Glutamatergic neuron (in vitro differentiated cells): ENCODE data around the gene SLC7A8. TPM values are rescaled to one million over a fixed set of nuclear protein-coding genes. Genes with fewer than 3 reads are reported as not detected.

Experiments used
- DNase-seq: peaks from one replicate; pipeline ENCODE4 v3.0.0; 2022
- H3K27ac Mint-ChIP-seq: one replicate; pipeline ENCODE4 v1.8.0; 2020; ENCODE audit warnings: mild to moderate bottlenecking, mixed read lengths, inconsistent platforms; ENCODE audit not compliant: unreplicated experiment
- H3K27me3 Mint-ChIP-seq: one replicate; pipeline ENCODE4 v1.8.0; 2020; ENCODE audit warnings: mild to moderate bottlenecking, moderate library complexity, mixed read lengths, inconsistent platforms; ENCODE audit not compliant: unreplicated experiment
- H3K36me3 Mint-ChIP-seq: one replicate; pipeline ENCODE4 v1.8.0; 2020; ENCODE audit warnings: mild to moderate bottlenecking, mixed read lengths, inconsistent platforms; ENCODE audit not compliant: unreplicated experiment
- H3K4me1 Mint-ChIP-seq: one replicate; pipeline ENCODE4 v1.8.0; 2020; ENCODE audit warnings: mild to moderate bottlenecking, low read depth, mixed read lengths, inconsistent platforms; ENCODE audit not compliant: unreplicated experiment
- H3K4me3 Mint-ChIP-seq: one replicate; pipeline ENCODE4 v1.8.0; 2020; ENCODE audit warnings: mild to moderate bottlenecking, mixed read lengths, inconsistent platforms; ENCODE audit not compliant: unreplicated experiment
- H3K9me3 Mint-ChIP-seq: one replicate; pipeline ENCODE4 v1.8.0; 2020; ENCODE audit warnings: mild to moderate bottlenecking, moderate library complexity, mixed read lengths, inconsistent platforms; ENCODE audit not compliant: unreplicated experiment
- total RNA-seq: library from RNA; stranded (reverse); fragmentation: NEBNext Ultra II Directional; extraction: Animal tissue kit (Norgen Biotek cat#: 25700); gene quantifications from one replicate; pipeline ENCODE4 v1.2.1, GENCODE V29; 2021; ENCODE audit not compliant: unreplicated experiment
- TF ChIP-seq, protein P1 (sequence below): fragments of 200-600 bp; sonication (generic); IDR thresholded peaks from one replicate; pipeline ENCODE4 v1.5.0; 2021; ENCODE audit not compliant: partially characterized antibody, unreplicated experiment

The SLC7A8 gene
- total RNA-seq, 1 donor from 2014 or later = 7.9 TPM

DNA sequence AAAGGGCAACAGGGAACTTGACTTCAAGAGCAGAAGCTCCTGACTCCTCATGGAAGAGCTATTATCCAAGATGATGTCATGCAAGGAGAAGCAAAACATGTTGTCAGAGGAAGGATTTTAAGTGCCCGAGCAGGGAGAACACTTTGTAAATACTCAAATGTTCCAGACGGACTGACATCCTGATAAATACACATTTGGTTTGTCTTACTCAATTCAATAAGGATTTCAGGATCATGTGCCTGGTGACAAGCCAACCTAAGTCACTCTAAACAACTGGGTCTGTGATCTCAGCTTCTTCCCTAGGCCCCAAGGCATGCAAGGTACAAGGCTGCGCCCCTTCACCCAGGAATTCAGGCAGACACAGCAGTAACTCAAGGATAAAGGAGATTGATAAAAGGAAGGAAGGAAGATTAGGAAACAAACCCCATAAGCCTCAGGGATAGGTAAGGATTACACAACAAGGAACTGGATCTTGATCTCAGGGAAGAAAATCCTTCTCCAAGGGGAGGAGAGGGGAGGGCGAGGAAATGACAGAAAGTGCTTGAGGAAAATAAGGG lies 37.6 kb downstream of the SLC7A8 start:
- Mint-ChIP-seq H3K4me1 (no peaks in the 10 kb centered on the region), H3K4me3 (no peak overlapping the region), H3K27me3 (peaks cover 1% of the 10 kb centered on the region), H3K9me3 (no peaks in the 10 kb centered on the region), H3K36me3 (no peaks in the 10 kb centered on the region), H3K27ac (no peak overlapping the region)
- TF ChIP-seq, protein P1, sequence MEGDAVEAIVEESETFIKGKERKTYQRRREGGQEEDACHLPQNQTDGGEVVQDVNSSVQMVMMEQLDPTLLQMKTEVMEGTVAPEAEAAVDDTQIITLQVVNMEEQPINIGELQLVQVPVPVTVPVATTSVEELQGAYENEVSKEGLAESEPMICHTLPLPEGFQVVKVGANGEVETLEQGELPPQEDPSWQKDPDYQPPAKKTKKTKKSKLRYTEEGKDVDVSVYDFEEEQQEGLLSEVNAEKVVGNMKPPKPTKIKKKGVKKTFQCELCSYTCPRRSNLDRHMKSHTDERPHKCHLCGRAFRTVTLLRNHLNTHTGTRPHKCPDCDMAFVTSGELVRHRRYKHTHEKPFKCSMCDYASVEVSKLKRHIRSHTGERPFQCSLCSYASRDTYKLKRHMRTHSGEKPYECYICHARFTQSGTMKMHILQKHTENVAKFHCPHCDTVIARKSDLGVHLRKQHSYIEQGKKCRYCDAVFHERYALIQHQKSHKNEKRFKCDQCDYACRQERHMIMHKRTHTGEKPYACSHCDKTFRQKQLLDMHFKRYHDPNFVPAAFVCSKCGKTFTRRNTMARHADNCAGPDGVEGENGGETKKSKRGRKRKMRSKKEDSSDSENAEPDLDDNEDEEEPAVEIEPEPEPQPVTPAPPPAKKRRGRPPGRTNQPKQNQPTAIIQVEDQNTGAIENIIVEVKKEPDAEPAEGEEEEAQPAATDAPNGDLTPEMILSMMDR = no peak
- no peak for DNase-seq

DNA sequence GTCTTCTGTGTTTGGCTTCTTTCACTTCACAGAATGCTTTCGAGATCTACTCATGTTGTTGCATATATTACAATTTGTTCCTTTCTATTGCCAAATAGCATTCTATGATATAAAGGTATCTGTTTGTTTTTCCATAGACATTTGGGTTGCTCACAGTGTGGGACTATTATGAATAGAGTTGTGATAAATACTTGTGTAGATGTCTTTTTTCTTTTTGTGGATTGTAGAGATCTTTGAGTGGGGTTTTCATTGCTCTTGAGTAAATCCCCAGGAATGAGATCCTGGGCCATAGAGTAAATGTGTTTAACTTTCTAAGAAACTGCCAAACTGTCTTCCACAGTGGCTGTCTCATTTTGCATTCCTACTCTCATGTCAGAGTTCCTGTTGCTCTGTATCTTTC lies 39.5 kb downstream of the SLC7A8 start:
- H3K9me3 Mint-ChIP-seq = no peaks in the 10 kb centered on the region
- peaks cover 1% of the 10 kb centered on the region for H3K27me3 Mint-ChIP-seq
- H3K27ac Mint-ChIP-seq = no peak overlapping the region
- H3K36me3 Mint-ChIP-seq = no peaks in the 10 kb centered on the region
- no peaks in the 10 kb centered on the region for H3K4me1 Mint-ChIP-seq
- no peak for DNase-seq
- TF ChIP-seq, protein P1 = no peak
- H3K4me3 Mint-ChIP-seq = no peak overlapping the region

DNA sequence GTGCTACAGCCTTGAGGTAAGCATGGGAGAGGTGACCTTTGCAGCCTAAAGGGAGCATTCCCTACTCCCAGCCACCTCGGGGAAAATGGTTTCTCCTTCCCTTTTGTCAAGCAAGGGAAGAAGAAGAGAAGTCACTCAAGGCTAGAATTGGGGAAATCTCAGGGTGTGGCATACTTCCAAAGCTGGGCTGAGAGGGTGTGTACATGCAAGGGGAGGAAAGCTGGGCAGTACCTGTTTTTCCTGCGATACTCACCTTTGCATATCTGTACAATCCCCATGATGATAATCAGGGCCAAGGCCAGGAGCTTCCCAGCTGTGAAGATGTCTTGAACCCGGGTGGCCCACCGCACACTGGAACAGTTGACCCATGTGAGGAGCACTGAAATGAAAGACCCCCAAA lies 40.6 kb downstream of the SLC7A8 start:
- H3K4me1 Mint-ChIP-seq = no peaks in the 10 kb centered on the region
- no peak overlapping the region for H3K4me3 Mint-ChIP-seq
- TF ChIP-seq, protein P1 = no peak
- H3K27me3 Mint-ChIP-seq = peaks cover 3% of the 10 kb centered on the region
- DNase-seq = no peak
- H3K27ac Mint-ChIP-seq = no peak overlapping the region
- H3K36me3 Mint-ChIP-seq = no peaks in the 10 kb centered on the region
- no peaks in the 10 kb centered on the region for H3K9me3 Mint-ChIP-seq

DNA sequence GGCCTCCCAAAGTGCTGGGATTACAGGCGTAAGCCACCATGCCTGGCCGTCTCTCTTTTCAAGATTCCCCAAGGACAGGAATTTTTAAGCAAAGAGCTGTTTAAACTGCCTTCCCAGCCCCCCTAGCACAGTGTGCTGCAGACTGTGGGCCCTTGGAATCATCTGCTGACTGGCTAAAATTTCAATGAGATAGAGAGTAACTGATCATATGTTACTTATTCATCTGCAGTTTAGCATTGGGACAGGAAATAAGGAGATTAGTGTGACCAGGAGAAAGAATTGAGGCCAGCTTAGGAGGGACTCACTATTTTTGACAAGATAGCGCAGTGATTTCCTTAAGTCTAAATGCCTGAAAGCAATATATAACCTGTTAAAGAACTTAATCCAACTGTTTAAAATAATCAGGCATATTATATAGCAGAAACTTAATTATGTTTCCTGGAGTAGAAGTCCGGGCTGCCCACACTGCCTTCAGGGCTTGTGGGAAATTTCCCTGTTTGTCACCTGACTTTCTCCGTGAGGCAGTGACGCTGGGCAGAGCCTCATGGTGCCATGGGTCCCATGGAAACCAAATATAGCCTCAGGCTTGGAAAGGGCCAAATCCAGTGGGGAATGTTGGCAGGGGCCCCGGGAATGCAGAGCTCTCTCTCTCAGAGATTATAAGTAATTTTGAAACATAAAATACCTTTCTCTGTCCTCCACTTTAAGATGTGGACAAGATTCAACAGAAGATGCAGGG lies 41.6 kb downstream of the SLC7A8 start:
- TF ChIP-seq, protein P1 = no peak
- Mint-ChIP-seq H3K27me3 (peaks cover 3% of the 10 kb centered on the region), H3K36me3 (no peaks in the 10 kb centered on the region), H3K9me3 (no peaks in the 10 kb centered on the region), H3K4me1 (no peaks in the 10 kb centered on the region), H3K4me3 (no peak overlapping the region), H3K27ac (no peak overlapping the region)
- DNase-seq = no peak

DNA sequence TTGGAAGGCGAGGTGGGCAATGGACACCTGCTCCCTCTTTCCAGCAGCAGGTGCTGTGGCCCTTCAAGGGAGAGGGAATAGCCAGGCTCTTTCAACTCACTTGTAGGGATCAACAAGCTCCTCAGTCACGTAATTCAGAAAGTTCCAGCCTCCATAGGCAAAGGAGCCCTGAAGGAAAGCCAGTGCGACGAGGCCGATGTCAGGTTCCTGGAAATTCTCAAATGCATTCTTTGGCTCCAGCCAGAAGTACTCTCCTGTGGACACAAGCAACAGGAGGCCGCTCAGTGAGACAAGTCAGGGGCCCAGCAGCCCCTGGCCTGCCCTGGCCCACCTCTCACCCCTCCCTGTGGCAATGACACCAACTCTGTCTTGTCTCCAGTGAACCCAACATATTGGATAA lies 43.1 kb downstream of the SLC7A8 start:
- Mint-ChIP-seq H3K36me3 (no peaks in the 10 kb centered on the region), H3K27ac (no peak overlapping the region), H3K4me3 (no peak overlapping the region), H3K4me1 (no peaks in the 10 kb centered on the region), H3K9me3 (no peaks in the 10 kb centered on the region), H3K27me3 (peaks cover 2% of the 10 kb centered on the region)
- TF ChIP-seq, protein P1 = no peak
- no peak for DNase-seq
